H1 (cell line): Measurements from ENCODE around the gene MYPOP. TPM values are rescaled to one million over a fixed set of nuclear protein-coding genes. Genes with fewer than 3 reads are reported as not detected.
A peak's percentile ranks its signal among the peaks of the same experiment; 100 is the strongest.

Experiments
- CTCF ChIA-PET: fragments of 300-600 bp; sonication (Branson Sonifier 250); formaldehyde crosslinking; loops from one replicate; lab custom pipeline; 2021; ENCODE audit not compliant: partially characterized antibody; lab: Charles Lee
- POLR2A ChIA-PET: fragments of 300-600 bp; sonication (Branson Sonifier 250); formaldehyde crosslinking; loops from one replicate; lab custom pipeline; 2021; ENCODE audit warnings: inconsistent platforms; ENCODE audit not compliant: partially characterized antibody; lab: Charles Lee
- DNase-seq, 2 experiments: peaks; one replicate each; pipeline versions ENCODE4 v3.0.0 to v3.0.0-alpha.2; 2010 to 2022; ENCODE audit warnings: low spot score in 2 of 2, low read depth in 1 of 2, mixed read lengths in 1 of 2
- FAIRE-seq: peaks from 2 replicates; lab custom pipeline; 2011; peaks lifted over from hg19 to GRCh38; lab: Jason Lieb, UNC
- H2AFZ ChIP-seq: 2 replicates; pipeline ENCODE4 v1.8.1; 2012; ENCODE audit warnings: low read length, inconsistent platforms
- H2AK5ac ChIP-seq: 2 replicates; pipeline ENCODE4 v1.6.1; 2013; ENCODE audit warnings: low read depth, low read length
- H2BK120ac ChIP-seq: replicated peaks from 2 replicates; pipeline ENCODE3; 2013; ENCODE audit warnings: low read depth, low read length, inconsistent platforms
- H2BK12ac ChIP-seq: 2 replicates; pipeline ENCODE4 v1.6.1; 2013; ENCODE audit warnings: low read depth, low read length
- H2BK15ac ChIP-seq: 2 replicates; pipeline ENCODE4 v1.6.1; 2013; ENCODE audit warnings: low read length
- H2BK20ac ChIP-seq: 2 replicates; pipeline ENCODE4 v1.6.1; 2013; ENCODE audit warnings: low read length
- H2BK5ac ChIP-seq: 2 replicates; pipeline ENCODE4 v1.6.1; 2013; ENCODE audit warnings: low read depth, low read length
- H3K14ac ChIP-seq: 2 replicates; pipeline ENCODE4 v1.6.1; 2013; ENCODE audit warnings: inconsistent platforms; ENCODE audit not compliant: insufficient read length
- H3K18ac ChIP-seq: 2 replicates; pipeline ENCODE4 v1.6.1; 2013; ENCODE audit warnings: low read length; ENCODE audit errors: extremely low read depth
- H3K23ac ChIP-seq: 2 replicates; pipeline ENCODE4 v1.6.1; 2013; ENCODE audit warnings: inconsistent platforms; ENCODE audit not compliant: insufficient read length
- H3K23me2 ChIP-seq: 2 replicates; pipeline ENCODE4 v1.6.1; 2013; ENCODE audit warnings: low read depth, low read length
- H3K27ac ChIP-seq: 2 replicates; pipeline ENCODE4 v1.6.1; 2011; ENCODE audit warnings: low read depth, low read length, inconsistent platforms
- H3K27me3 ChIP-seq, 4 experiments: replicated peaks in 1 of 4; 1 replicate in 1 of 4; 2 replicates in 3 of 4; pipeline versions ENCODE4 v1.6.1 to v1.8.1; 2011 to 2013; ENCODE audit warnings: low read length in 3 of 4, mild to moderate bottlenecking in 3 of 4, inconsistent platforms in 2 of 4, mixed read lengths in 2 of 4, moderate library complexity in 1 of 4; ENCODE audit not compliant: control insufficient read depth in 3 of 4, insufficient read depth in 3 of 4; ENCODE audit errors: extremely low read depth in 1 of 4
- H3K36me3 ChIP-seq, 4 experiments: 2 replicates each; pipeline versions ENCODE4 v1.6.1 to v1.8.1; 2011 to 2013; ENCODE audit warnings: mild to moderate bottlenecking in 4 of 4, low read length in 3 of 4, moderate library complexity in 2 of 4, control low read depth in 1 of 4, inconsistent platforms in 1 of 4; ENCODE audit not compliant: insufficient read depth in 4 of 4, control insufficient read depth in 2 of 4
- H3K4ac ChIP-seq: replicated peaks from 2 replicates; pipeline ENCODE3; 2013; ENCODE audit warnings: low read length, low read depth, mixed read lengths, inconsistent platforms; ENCODE audit not compliant: insufficient read length
- H3K4me1 ChIP-seq, 4 experiments: replicated peaks in 1 of 4; 1 replicate in 1 of 4; 2 replicates in 3 of 4; pipeline versions ENCODE4 v1.6.1 to v1.8.1; 2011 to 2013; ENCODE audit warnings: low read length in 3 of 4, inconsistent platforms in 2 of 4, mixed read lengths in 1 of 4; ENCODE audit not compliant: insufficient read depth in 4 of 4, control insufficient read depth in 3 of 4
- H3K4me2 ChIP-seq, 2 experiments: 2 replicates each; pipeline versions ENCODE4 v1.6.1 to v1.8.1; 2011 to 2013; ENCODE audit warnings: low read depth in 2 of 2, low read length in 2 of 2, control low read depth in 1 of 2, inconsistent platforms in 1 of 2, mild to moderate bottlenecking in 1 of 2; ENCODE audit not compliant: insufficient read depth in 1 of 2
- H3K4me3 ChIP-seq, 4 experiments: fragments of 200-600, 300-600 bp in 1 of 4; sonication (generic), shearing (Covaris generic), sonication (Bioruptor Twin) in 1 of 4; 2 replicates each; pipeline versions ENCODE4 v1.5.1 to v1.8.1; 2011 to 2016; ENCODE audit warnings: low read length in 4 of 4, low read depth in 3 of 4, control low read depth in 2 of 4, inconsistent platforms in 2 of 4, mild to moderate bottlenecking in 2 of 4, mixed read lengths in 1 of 4, moderate library complexity in 1 of 4; ENCODE audit not compliant: insufficient read depth in 2 of 4; ENCODE audit errors: extremely low read depth in 1 of 4
- H3K56ac ChIP-seq: replicated peaks from 2 replicates; pipeline ENCODE3; 2013; ENCODE audit warnings: low read depth, mild to moderate bottlenecking, mixed read lengths, low read length, inconsistent platforms; ENCODE audit not compliant: insufficient read length
- H3K79me1 ChIP-seq: 2 replicates; pipeline ENCODE4 v1.6.1; 2013; ENCODE audit warnings: low read depth, low read length, control low read depth
- H3K79me2 ChIP-seq, 2 experiments: 2 replicates each; pipeline versions ENCODE4 v1.6.1 to v1.8.1; 2012 to 2013; ENCODE audit warnings: low read length in 2 of 2, mild to moderate bottlenecking in 2 of 2, inconsistent platforms in 1 of 2; ENCODE audit not compliant: insufficient read depth in 2 of 2, control insufficient read depth in 1 of 2
- H3K9ac ChIP-seq, 4 experiments: replicated peaks in 1 of 4; 1 replicate in 1 of 4; 2 replicates in 3 of 4; pipeline versions ENCODE4 v1.6.1 to v1.8.1; 2011 to 2013; ENCODE audit warnings: low read depth in 3 of 4, low read length in 3 of 4, control low read depth in 2 of 4, mild to moderate bottlenecking in 2 of 4, moderate library complexity in 2 of 4, inconsistent platforms in 1 of 4; ENCODE audit errors: extremely low read depth in 1 of 4
- H3K9me3 ChIP-seq, 2 experiments: 2 replicates each; pipeline versions ENCODE4 v1.6.1 to v1.8.1; 2012 to 2013; ENCODE audit warnings: mild to moderate bottlenecking in 2 of 2, moderate library complexity in 2 of 2, control low read depth in 1 of 2, inconsistent platforms in 1 of 2, low read depth in 1 of 2, low read length in 1 of 2, mixed read lengths in 1 of 2; ENCODE audit not compliant: insufficient read depth in 2 of 2
- H4K20me1 ChIP-seq, 2 experiments: replicated peaks in 1 of 2; 2 replicates each; pipeline versions ENCODE3 to v1.8.1; 2011 to 2013; ENCODE audit warnings: inconsistent platforms in 2 of 2, low read length in 2 of 2, mild to moderate bottlenecking in 1 of 2; ENCODE audit not compliant: insufficient read depth in 2 of 2, control insufficient read depth in 1 of 2
- H4K5ac ChIP-seq: 2 replicates; pipeline ENCODE4 v1.6.1; 2013; ENCODE audit warnings: low read length, low read depth, mixed read lengths, inconsistent platforms; ENCODE audit not compliant: insufficient read length
- H4K8ac ChIP-seq: 2 replicates; pipeline ENCODE4 v1.8.0; 2013; ENCODE audit warnings: mild to moderate bottlenecking, moderate library complexity, low read length, inconsistent platforms; ENCODE audit not compliant: insufficient read depth; ENCODE audit errors: extremely low read depth
- H4K91ac ChIP-seq: replicated peaks from 2 replicates; pipeline ENCODE3; 2013; ENCODE audit warnings: low read length, mixed read lengths, inconsistent platforms; ENCODE audit not compliant: insufficient read length
- TAF1 ChIP-seq: IDR thresholded peaks from 2 replicates; pipeline ENCODE4 v1.6.1; 2011; ENCODE audit warnings: mild to moderate bottlenecking, low read depth, low read length
- WGBS, 2 experiments: shearing (Covaris generic) in 1 of 2; methylation state at CpG; one replicate each; pipeline versions ENCODE4 v1.1.6 to v1.1.7; 2013 to 2015; ENCODE audit warnings: low lambda C conversion rate in 2 of 2, mixed read lengths in 2 of 2, inconsistent platforms in 1 of 2, low coverage in 1 of 2, missing lambda C conversion rate in 1 of 2; ENCODE audit not compliant: insufficient replicate concordance in 2 of 2, insufficient coverage in 1 of 2, insufficient read length in 1 of 2; ENCODE audit errors: extremely low coverage in 1 of 2, missing lambda C conversion rate in 1 of 2; 5-methylcytosine and 5-hydroxymethylcytosine counted together
- polyA plus RNA-seq, 7 experiments: library from polyadenylated mRNA; depleted of rRNA in 3 of 7; stranded (reverse) in 5 of 7; unstranded in 2 of 7; fragments of >200 nt in 5 of 7; fragments of 200-250 nt in 2 of 7; gene quantifications; 1 replicate in 5 of 7; 2 replicates in 1 of 7; 4 replicates in 1 of 7; pipeline versions ENCODE4 v1.2.1 to v1.2.3, GENCODE V29; 2011 to 2013; ENCODE audit warnings: missing spikeins in 2 of 7, mixed read lengths in 2 of 7
- total RNA-seq: library from RNA; stranded (reverse); fragmentation: NEBNext Ultra II Directional; extraction: Animal tissue kit (Norgen Biotek cat#: 25700); gene quantifications from 2 replicates; pipeline ENCODE4 v1.2.1, GENCODE V29; 2021

Gene MYPOP
- total and polyA plus RNA-seq, 2 of the 8 experiments (the other 6 are each of a cell fraction or from before 2014, with no cell fraction given) = 3.2 to 11.1 TPM

GRCh38 chr19:45863840-45864628 is 38.4 kb downstream of the MYPOP start, which contains the start of gene FOXA3:
TSS of gene FOXA3 (plus strand) at chr19:45864326. CDS start at chr19:45864457, 131 bp downstream.
- Histone ChIP-seq H3K79me1 (peaks cover 14% of the 10 kb centered on the region; the same call in 1 of the 2 replicates), H3K4me3 (peak within 1 kb of the TSS; percentile 81 to 91 (median 88)), H2AK5ac (no peak within 1 kb of the TSS), H3K18ac (peak within 1 kb of the TSS; percentile 87), H3K79me2 (peaks cover 3 to 68% of the 10 kb centered on the region in 2 experiments; a peak in 2 of 4 replicates), H3K36me3 (peaks cover 0 to 7% (median 5%) of the 10 kb centered on the region in 4 experiments; a peak in 3 of 8 replicates), H2BK15ac (0 out of 2 replicates have a peak within 1 kb of the TSS, but pooled peaks have one; percentile 61), H3K4ac (peak within 1 kb of the TSS; percentile 73), H3K4me2 (peak within 1 kb of the TSS; percentile 91 to 96), H3K27me3 (no peaks in the 10 kb centered on the region; a peak in 1 of 7 replicates), H3K14ac (peak within 1 kb of the TSS; percentile 72), H2AFZ (peak within 1 kb of the TSS; percentile 49; the same call in 1 of the 2 replicates), H2BK5ac (peak within 1 kb of the TSS; percentile 83; the same call in 1 of the 2 replicates), H2BK12ac (0 out of 2 replicates have a peak within 1 kb of the TSS, but pooled peaks have one; percentile 27), H3K9ac (peak within 1 kb of the TSS; percentile 59 to 93 (median 88)), H3K27ac (peak within 1 kb of the TSS; percentile 62; the same call in 1 of the 2 replicates), H4K91ac (peak within 1 kb of the TSS; percentile 94), H4K5ac (no peak within 1 kb of the TSS), H2BK20ac (0 out of 2 replicates have a peak within 1 kb of the TSS, but pooled peaks have one; percentile 61), H3K23ac (no peak within 1 kb of the TSS), H3K4me1 (peaks cover 0 to 18% (median 8%) of the 10 kb centered on the region in 4 experiments; a peak in 6 of 7 replicates), H4K20me1 (peaks cover 0 to 7% of the 10 kb centered on the region in 2 experiments), H3K23me2 (peaks cover 18% of the 10 kb centered on the region), H3K56ac (peak within 1 kb of the TSS; percentile 73), H4K8ac (peak within 1 kb of the TSS; percentile 96), H3K9me3 (no peaks in the 10 kb centered on the region), H2BK120ac (no peak within 1 kb of the TSS)
- POLR2A ChIA-PET = interaction anchor here (0.6 to 13.7 kb wide), 25 partner anchors 10 to 680 kb away, joined by 3 to 277 read pairs (median 4); partner anchors contain the start of genes DMWD, IRF2BP1, MYPOP and RSPH6A
- FAIRE-seq (no peak), DNase-seq (peak; percentile 39 to 87)
- CTCF ChIA-PET = interaction anchor here (0.5 to 12.4 kb wide), 24 partner anchors 9 to 424 kb away, joined by 3 to 208 read pairs (median 3); partner anchors contain the start of genes IRF2BP1, MYPOP, NANOS2 and SIX5
- 4% methylated on average over 23 of the region's 71 CpGs; no CpG with 5 or more reads in 1 of the 2 experiments for WGBS, 2 experiments
- TF ChIP-seq TAF1 = peak; percentile 64
